WTC11 (cell line): ENCODE data around the gene POMGNT2. TPM values are rescaled to one million over a fixed set of nuclear protein-coding genes. Genes with fewer than 3 reads are reported as not detected.

ENCODE experiments used
- ATAC-seq: fragments of 200-7000 bp; cut with Tn5 transposase; 2 replicates; pipeline ENCODE4 v1.10.0; 2021; ENCODE audit warnings: mild to moderate bottlenecking, moderate library complexity
- CTCF ChIA-PET: fragments of 300-600 bp; sonication (Branson Sonifier 250); formaldehyde crosslinking; loops from one replicate; lab custom pipeline; 2021; ENCODE audit warnings: antibody characterized with exemption; lab: Charles Lee
- POLR2A ChIA-PET: fragments of 350-600 bp; sonication (Branson Sonifier 250); formaldehyde crosslinking; loops from one replicate; lab custom pipeline; 2021; ENCODE audit warnings: antibody characterized with exemption; lab: Charles Lee
- DNase-seq: peaks from one replicate; pipeline ENCODE4 v3.0.0; 2021; ENCODE audit warnings: low spot score
- H3K27ac Mint-ChIP-seq: 2 replicates; pipeline ENCODE4 v1.8.0; 2021; ENCODE audit warnings: mixed read lengths
- H3K27me3 Mint-ChIP-seq: 2 replicates; pipeline ENCODE4 v1.8.0; 2021; ENCODE audit warnings: low read depth, mild to moderate bottlenecking, moderate library complexity, mixed read lengths
- H3K36me3 Mint-ChIP-seq: 2 replicates; pipeline ENCODE4 v1.8.0; 2021; ENCODE audit warnings: mixed read lengths
- H3K4me1 Mint-ChIP-seq: 2 replicates; pipeline ENCODE4 v1.8.0; 2022; ENCODE audit warnings: mixed read lengths
- H3K4me3 Mint-ChIP-seq: 2 replicates; pipeline ENCODE4 v1.8.0; 2021; ENCODE audit warnings: mild to moderate bottlenecking, moderate library complexity, mixed read lengths
- H3K9me3 Mint-ChIP-seq: 2 replicates; pipeline ENCODE4 v1.8.0; 2021; ENCODE audit warnings: mixed read lengths
- ATF1 ChIP-seq: sonication (generic); formaldehyde crosslinking; IDR thresholded peaks from 2 replicates; pipeline ENCODE4 v1.8.1; 2023; ENCODE audit warnings: mild to moderate bottlenecking, moderate library complexity, missing genetic modification reagents
- GRHL2 ChIP-seq: fragments of 250-450 bp; sonication (Bioruptor Pico); IDR thresholded peaks from 2 replicates; pipeline ENCODE4 v1.8.0; 2022; ENCODE audit warnings: mild to moderate bottlenecking, moderate library complexity; ENCODE audit not compliant: insufficient replicate concordance, severe bottlenecking
- HMGA2 ChIP-seq: fragments of 250-450 bp; sonication (Bioruptor Pico); IDR thresholded peaks from 2 replicates; pipeline ENCODE4 v1.4.0; 2021; ENCODE audit warnings: mild to moderate bottlenecking, moderate library complexity
- JUN ChIP-seq: sonication (generic); formaldehyde crosslinking; IDR thresholded peaks from 2 replicates; pipeline ENCODE4 v1.8.0; 2023; ENCODE audit warnings: mild to moderate bottlenecking, missing genetic modification reagents
- NFE2L1 ChIP-seq: sonication (generic); formaldehyde crosslinking; IDR thresholded peaks from 2 replicates; pipeline ENCODE4 v1.8.1; 2023; ENCODE audit warnings: missing genetic modification reagents
- NR1H2 ChIP-seq: sonication (generic); formaldehyde crosslinking; IDR thresholded peaks from 2 replicates; pipeline ENCODE4 v1.9.0; 2021; ENCODE audit warnings: mild to moderate bottlenecking, moderate library complexity, missing genetic modification reagents
- NR3C1 ChIP-seq: sonication (generic); formaldehyde crosslinking; conservative IDR thresholded peaks from 2 replicates; pipeline ENCODE4 v1.8.1; 2023; ENCODE audit warnings: low read depth, mild to moderate bottlenecking, missing genetic modification reagents
- TCF7 ChIP-seq: sonication (generic); formaldehyde crosslinking; IDR thresholded peaks from 2 replicates; pipeline ENCODE4 v1.8.0; 2022; ENCODE audit warnings: mild to moderate bottlenecking, low read depth, missing genetic modification reagents, moderate library complexity
- TEAD1 ChIP-seq: sonication (generic); formaldehyde crosslinking; IDR thresholded peaks from 2 replicates; pipeline ENCODE4 v1.8.0; 2022; ENCODE audit warnings: mild to moderate bottlenecking, missing genetic modification reagents
- TP53 ChIP-seq: sonication (generic); formaldehyde crosslinking; IDR thresholded peaks from 2 replicates; pipeline ENCODE4 v1.8.1; 2023; ENCODE audit warnings: mild to moderate bottlenecking, missing genetic modification reagents
- ZNF138 ChIP-seq: sonication (generic); formaldehyde crosslinking; conservative IDR thresholded peaks from 2 replicates; pipeline ENCODE4 v1.8.1; 2022; ENCODE audit warnings: mild to moderate bottlenecking, moderate library complexity, missing genetic modification reagents
- ZNF219 ChIP-seq: sonication (generic); formaldehyde crosslinking; IDR thresholded peaks from 2 replicates; pipeline ENCODE4 v1.8.0; 2023; ENCODE audit warnings: missing genetic modification reagents, mild to moderate bottlenecking, borderline replicate concordance
- ZNF263 ChIP-seq: sonication (generic); formaldehyde crosslinking; IDR thresholded peaks from 2 replicates; pipeline ENCODE4 v1.8.1; 2022; ENCODE audit warnings: low read depth, mild to moderate bottlenecking, moderate library complexity, missing genetic modification reagents
- ZNF416 ChIP-seq: fragments of 250-450 bp; sonication (Bioruptor Pico); IDR thresholded peaks from 2 replicates; pipeline ENCODE4 v1.9.0; 2021; ENCODE audit warnings: mild to moderate bottlenecking, inconsistent platforms
- total RNA-seq: library from RNA; stranded (reverse); gene quantifications from 3 replicates; pipeline ENCODE4 v1.2.3, GENCODE V29; 2021
- TF ChIP-seq, protein P1 (sequence below): sonication (generic); formaldehyde crosslinking; IDR thresholded peaks from 2 replicates; pipeline ENCODE4 v1.8.0; 2022; ENCODE audit warnings: mild to moderate bottlenecking, missing genetic modification reagents
- TF ChIP-seq, protein P2 (sequence below): sonication (generic); formaldehyde crosslinking; IDR thresholded peaks from 2 replicates; pipeline ENCODE4 v1.8.0; 2022; ENCODE audit warnings: mild to moderate bottlenecking, missing genetic modification reagents
- TF ChIP-seq, protein P3 (sequence below): sonication (generic); formaldehyde crosslinking; IDR thresholded peaks from 2 replicates; pipeline ENCODE4 v1.8.1; 2023; ENCODE audit warnings: mild to moderate bottlenecking, missing genetic modification reagents
- TF ChIP-seq, protein P4 (sequence below): sonication (generic); formaldehyde crosslinking; IDR thresholded peaks from 2 replicates; pipeline ENCODE4 v1.8.0; 2023; ENCODE audit warnings: missing genetic modification reagents
- TF ChIP-seq, protein P5 (sequence below): sonication (generic); formaldehyde crosslinking; IDR thresholded peaks from 2 replicates; pipeline ENCODE4 v1.8.1; 2023; ENCODE audit warnings: mild to moderate bottlenecking, missing genetic modification reagents, moderate library complexity

Gene POMGNT2
- total RNA-seq, 1 experiment from 2014 or later, result 12.5 TPM

DNA sequence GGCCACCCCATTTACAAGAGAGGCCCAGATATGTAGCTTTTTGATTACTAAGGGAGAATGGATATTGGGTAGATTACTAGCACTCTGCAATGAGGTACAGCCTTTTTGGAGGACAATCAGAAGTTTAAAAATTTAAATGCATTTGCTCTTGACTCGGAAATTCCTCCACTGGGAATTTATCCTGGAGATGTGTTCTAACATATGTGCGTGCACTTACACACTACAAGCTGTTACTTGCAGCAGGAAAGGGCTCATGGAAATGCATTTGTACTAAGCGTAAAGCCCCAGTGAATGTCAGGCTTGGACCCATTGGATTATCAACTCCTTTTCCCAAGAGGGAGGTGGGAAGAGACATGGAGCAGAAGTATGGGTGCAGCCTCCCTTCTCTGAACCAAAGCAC is 7.8 kb upstream of the POMGNT2 start (continued):
- no peak for TF ChIP-seq TCF7

DNA sequence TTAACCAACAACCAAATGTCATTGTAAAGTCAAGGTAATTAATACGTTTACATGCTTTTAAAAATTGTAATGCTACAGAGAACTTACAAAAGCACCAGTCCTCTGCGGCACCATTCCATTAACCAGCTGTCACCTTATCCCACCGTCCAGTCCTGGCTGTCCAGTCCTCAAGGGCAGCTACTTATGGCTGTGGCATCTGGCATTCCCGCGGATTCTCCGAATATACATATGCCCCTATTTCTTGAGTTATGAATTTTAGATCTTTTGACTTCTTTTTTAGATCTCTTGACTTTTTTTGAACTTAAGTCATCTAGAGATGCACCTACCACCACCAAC is 382 bp upstream of the POMGNT2 start:
- ChIA-PET POLR2A (interaction anchor here (0.7 kb wide), 1 partner anchor 14 kb away, joined by 3 read pairs; no protein-coding TSS in a partner anchor), CTCF (no interaction called here)
- TF ChIP-seq, protein P1, sequence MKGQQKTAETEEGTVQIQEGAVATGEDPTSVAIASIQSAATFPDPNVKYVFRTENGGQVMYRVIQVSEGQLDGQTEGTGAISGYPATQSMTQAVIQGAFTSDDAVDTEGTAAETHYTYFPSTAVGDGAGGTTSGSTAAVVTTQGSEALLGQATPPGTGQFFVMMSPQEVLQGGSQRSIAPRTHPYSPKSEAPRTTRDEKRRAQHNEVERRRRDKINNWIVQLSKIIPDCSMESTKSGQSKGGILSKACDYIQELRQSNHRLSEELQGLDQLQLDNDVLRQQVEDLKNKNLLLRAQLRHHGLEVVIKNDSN (CRISPR knock-in tag), result no peak
- TF ChIP-seq ZNF416 (no peak), NR1H2 (no peak)
- TF ChIP-seq, protein P2, sequence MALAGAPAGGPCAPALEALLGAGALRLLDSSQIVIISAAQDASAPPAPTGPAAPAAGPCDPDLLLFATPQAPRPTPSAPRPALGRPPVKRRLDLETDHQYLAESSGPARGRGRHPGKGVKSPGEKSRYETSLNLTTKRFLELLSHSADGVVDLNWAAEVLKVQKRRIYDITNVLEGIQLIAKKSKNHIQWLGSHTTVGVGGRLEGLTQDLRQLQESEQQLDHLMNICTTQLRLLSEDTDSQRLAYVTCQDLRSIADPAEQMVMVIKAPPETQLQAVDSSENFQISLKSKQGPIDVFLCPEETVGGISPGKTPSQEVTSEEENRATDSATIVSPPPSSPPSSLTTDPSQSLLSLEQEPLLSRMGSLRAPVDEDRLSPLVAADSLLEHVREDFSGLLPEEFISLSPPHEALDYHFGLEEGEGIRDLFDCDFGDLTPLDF (CRISPR knock-in tag), result no peak
- TF ChIP-seq, protein P3, sequence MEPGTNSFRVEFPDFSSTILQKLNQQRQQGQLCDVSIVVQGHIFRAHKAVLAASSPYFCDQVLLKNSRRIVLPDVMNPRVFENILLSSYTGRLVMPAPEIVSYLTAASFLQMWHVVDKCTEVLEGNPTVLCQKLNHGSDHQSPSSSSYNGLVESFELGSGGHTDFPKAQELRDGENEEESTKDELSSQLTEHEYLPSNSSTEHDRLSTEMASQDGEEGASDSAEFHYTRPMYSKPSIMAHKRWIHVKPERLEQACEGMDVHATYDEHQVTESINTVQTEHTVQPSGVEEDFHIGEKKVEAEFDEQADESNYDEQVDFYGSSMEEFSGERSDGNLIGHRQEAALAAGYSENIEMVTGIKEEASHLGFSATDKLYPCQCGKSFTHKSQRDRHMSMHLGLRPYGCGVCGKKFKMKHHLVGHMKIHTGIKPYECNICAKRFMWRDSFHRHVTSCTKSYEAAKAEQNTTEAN (CRISPR knock-in tag), result no peak
- DNase-seq, result no peak
- Mint-ChIP-seq H3K4me1 (peaks cover 5% of the 10 kb centered on the region), H3K9me3 (no peaks in the 10 kb centered on the region), H3K27ac (no peak overlapping the region), H3K27me3 (peaks cover 16% of the 10 kb centered on the region), H3K36me3 (no peaks in the 10 kb centered on the region), H3K4me3 (peak overlapping the region; percentile 61)
- ATAC-seq, result peak; percentile 16

DNA sequence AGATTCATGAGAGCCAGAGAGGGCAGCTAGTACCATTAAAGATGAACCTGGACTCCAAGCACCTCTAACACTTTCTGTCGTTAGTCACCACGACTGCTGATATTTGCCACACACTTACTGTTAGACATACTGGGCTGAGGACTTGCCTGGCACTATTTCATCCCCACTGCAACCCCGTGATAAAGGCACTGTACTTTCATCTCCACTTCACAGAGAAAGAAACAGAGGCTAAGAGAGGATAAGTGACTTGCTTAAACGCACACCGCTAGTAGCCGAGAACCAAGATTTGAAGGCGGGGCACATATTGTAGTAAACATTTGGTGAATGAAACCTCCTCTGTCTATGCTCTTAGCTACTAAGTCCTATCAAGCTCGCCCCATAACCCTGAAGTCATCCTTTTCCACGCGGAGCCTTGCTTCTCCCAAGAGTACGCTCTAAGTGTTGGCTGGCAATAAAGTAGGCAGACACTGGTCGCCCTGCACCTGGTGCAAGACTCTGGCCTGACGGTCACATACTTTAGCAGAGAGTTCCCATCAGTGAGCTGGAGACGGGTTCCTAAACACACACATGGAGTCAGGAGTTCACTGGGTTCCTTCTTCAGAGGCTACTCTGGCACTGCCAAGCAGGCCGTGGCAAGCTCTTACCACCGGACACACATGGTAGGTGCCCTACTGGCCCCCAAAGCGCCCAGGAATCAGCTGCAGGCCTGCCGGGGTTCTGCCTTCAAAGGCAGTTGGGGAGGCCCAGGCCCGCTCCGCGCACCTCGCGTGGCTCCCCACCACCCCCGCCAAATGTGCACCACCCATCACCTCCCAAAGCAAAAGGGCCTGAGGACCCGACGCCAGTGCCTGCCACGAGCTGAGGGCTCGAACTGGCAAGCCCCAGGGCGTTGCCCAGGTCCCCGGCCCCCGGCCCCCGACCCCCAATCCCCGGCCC is 951 bp downstream of the POMGNT2 start:
- H3K4me3 Mint-ChIP-seq, result peak overlapping the region; percentile 59
- H3K27me3 Mint-ChIP-seq, result peaks cover 16% of the 10 kb centered on the region
- H3K27ac Mint-ChIP-seq, result no peak overlapping the region
- POLR2A ChIA-PET, result no interaction called here
- TF ChIP-seq TEAD1 (CRISPR knock-in tag) (no peak), GRHL2 (no peak)
- TF ChIP-seq, protein P4, sequence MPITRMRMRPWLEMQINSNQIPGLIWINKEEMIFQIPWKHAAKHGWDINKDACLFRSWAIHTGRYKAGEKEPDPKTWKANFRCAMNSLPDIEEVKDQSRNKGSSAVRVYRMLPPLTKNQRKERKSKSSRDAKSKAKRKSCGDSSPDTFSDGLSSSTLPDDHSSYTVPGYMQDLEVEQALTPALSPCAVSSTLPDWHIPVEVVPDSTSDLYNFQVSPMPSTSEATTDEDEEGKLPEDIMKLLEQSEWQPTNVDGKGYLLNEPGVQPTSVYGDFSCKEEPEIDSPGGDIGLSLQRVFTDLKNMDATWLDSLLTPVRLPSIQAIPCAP (CRISPR knock-in tag), result peak; percentile 1; the same call in 1 of the 2 replicates
- DNase-seq, result no peak
- no peaks in the 10 kb centered on the region for H3K9me3 Mint-ChIP-seq
- peaks cover 5% of the 10 kb centered on the region for H3K4me1 Mint-ChIP-seq
- CTCF ChIA-PET, result interaction anchor here (1.0 to 1.6 kb wide), 2 partner anchors 34 to 143 kb away, joined by 8 read pairs; no protein-coding TSS in a partner anchor
- ATAC-seq, result 0 out of 2 replicates have a peak, but pooled peaks have one; percentile 4
- no peaks in the 10 kb centered on the region for H3K36me3 Mint-ChIP-seq

DNA sequence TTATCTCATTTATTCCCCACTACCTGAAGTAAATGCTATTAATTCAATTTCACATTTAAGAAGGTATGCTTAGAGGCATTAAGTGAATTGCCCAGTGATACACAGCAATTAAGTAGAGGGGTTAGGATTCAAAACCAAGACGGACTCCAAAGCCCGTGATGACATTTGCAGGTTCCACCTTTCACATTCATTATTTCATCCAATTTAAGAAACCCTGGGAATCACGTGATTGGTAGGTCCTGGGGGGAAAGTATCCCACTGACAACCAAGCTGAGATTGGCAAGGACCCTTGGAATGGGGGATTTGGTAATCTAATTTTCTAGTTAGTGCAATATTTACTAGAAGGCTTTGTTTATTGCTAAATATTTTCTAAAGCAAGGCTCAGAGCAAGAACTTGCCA is 1.8 kb downstream of the POMGNT2 start:
- H3K4me3 Mint-ChIP-seq, result no peak overlapping the region
- H3K27ac Mint-ChIP-seq, result no peak overlapping the region
- TF ChIP-seq, protein P5, sequence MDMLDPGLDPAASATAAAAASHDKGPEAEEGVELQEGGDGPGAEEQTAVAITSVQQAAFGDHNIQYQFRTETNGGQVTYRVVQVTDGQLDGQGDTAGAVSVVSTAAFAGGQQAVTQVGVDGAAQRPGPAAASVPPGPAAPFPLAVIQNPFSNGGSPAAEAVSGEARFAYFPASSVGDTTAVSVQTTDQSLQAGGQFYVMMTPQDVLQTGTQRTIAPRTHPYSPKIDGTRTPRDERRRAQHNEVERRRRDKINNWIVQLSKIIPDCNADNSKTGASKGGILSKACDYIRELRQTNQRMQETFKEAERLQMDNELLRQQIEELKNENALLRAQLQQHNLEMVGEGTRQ (CRISPR knock-in tag), result no peak
- TF ChIP-seq ATF1 (CRISPR knock-in tag) (no peak), ZNF263 (CRISPR knock-in tag) (no peak), NFE2L1 (CRISPR knock-in tag) (no peak), TP53 (CRISPR knock-in tag) (no peak), JUN (CRISPR knock-in tag) (no peak), ZNF138 (CRISPR knock-in tag) (no peak), GRHL2 (no peak), ZNF219 (no peak), NR3C1 (no peak), HMGA2 (CRISPR knock-in tag) (no peak)
- no peaks in the 10 kb centered on the region for H3K36me3 Mint-ChIP-seq
- H3K4me1 Mint-ChIP-seq, result peaks cover 5% of the 10 kb centered on the region
- CTCF ChIA-PET, result interaction anchor here (1.7 kb wide), 1 partner anchor 142 kb away, joined by 4 read pairs; no protein-coding TSS in a partner anchor
- peaks cover 16% of the 10 kb centered on the region for H3K27me3 Mint-ChIP-seq
- ATAC-seq, result no peak
- POLR2A ChIA-PET, result no interaction called here
- no peaks in the 10 kb centered on the region for H3K9me3 Mint-ChIP-seq
- DNase-seq, result no peak
